Mesenchymal stem cell (in vitro differentiated cells and primary cell): Measurements from ENCODE around the gene HTT-AS.

Experiments used
- DNase-seq: peaks from one replicate; pipeline ENCODE4 v3.0.0-alpha.2; 2013
- H2AFZ ChIP-seq: one replicate; pipeline ENCODE4 v1.6.1; 2013; ENCODE audit warnings: low read depth, mild to moderate bottlenecking, control low read depth, inconsistent platforms, low read length, moderate library complexity
- H2AK5ac ChIP-seq: 2 replicates; pipeline ENCODE4 v1.6.1; 2013; ENCODE audit warnings: low read length, moderate library complexity, mild to moderate bottlenecking, inconsistent platforms; ENCODE audit not compliant: severe bottlenecking
- H2BK120ac ChIP-seq: one replicate; pipeline ENCODE4 v1.6.1; 2013; ENCODE audit warnings: low read depth, mild to moderate bottlenecking, inconsistent platforms, low read length, moderate library complexity
- H2BK12ac ChIP-seq, 2 experiments: one replicate each; pipeline ENCODE4 v1.6.1; 2013; ENCODE audit warnings: inconsistent platforms in 2 of 2, low read length in 2 of 2, mild to moderate bottlenecking in 2 of 2, moderate library complexity in 2 of 2, control low read depth in 1 of 2
- H2BK15ac ChIP-seq: one replicate; pipeline ENCODE4 v1.6.1; 2013; ENCODE audit warnings: mild to moderate bottlenecking, low read depth, inconsistent platforms; ENCODE audit not compliant: poor library complexity, severe bottlenecking
- H2BK5ac ChIP-seq: 2 replicates; pipeline ENCODE4 v1.6.1; 2013; ENCODE audit warnings: low read depth, mild to moderate bottlenecking, low read length, control low read depth, inconsistent platforms; ENCODE audit not compliant: poor library complexity, severe bottlenecking
- H3K14ac ChIP-seq, 2 experiments: one replicate each; pipeline ENCODE4 v1.6.1; 2013; ENCODE audit warnings: inconsistent platforms in 2 of 2, low read length in 2 of 2, control low read depth in 1 of 2, mild to moderate bottlenecking in 1 of 2, moderate library complexity in 1 of 2
- H3K18ac ChIP-seq, 2 experiments: one replicate each; pipeline ENCODE4 v1.6.1; 2013; ENCODE audit warnings: inconsistent platforms in 2 of 2, low read length in 2 of 2, control low read depth in 1 of 2, low read depth in 1 of 2, mild to moderate bottlenecking in 1 of 2
- H3K23ac ChIP-seq, 2 experiments: one replicate each; pipeline ENCODE4 v1.6.1; 2013; ENCODE audit warnings: inconsistent platforms in 2 of 2, low read length in 2 of 2, mild to moderate bottlenecking in 2 of 2, moderate library complexity in 2 of 2, control low read depth in 1 of 2
- H3K27ac ChIP-seq: 2 replicates; pipeline ENCODE4 v1.5.1; 2013; ENCODE audit warnings: mild to moderate bottlenecking, moderate library complexity, low read length, control low read depth, inconsistent platforms; ENCODE audit not compliant: poor library complexity, severe bottlenecking
- H3K27me3 ChIP-seq, 2 experiments: 2 replicates each; pipeline versions ENCODE4 v1.6.1 to v1.7.0; 2013; ENCODE audit warnings: low read length in 2 of 2, mild to moderate bottlenecking in 2 of 2, moderate library complexity in 2 of 2, control low read depth in 1 of 2, inconsistent platforms in 1 of 2; ENCODE audit not compliant: control insufficient read depth in 1 of 2, insufficient read depth in 1 of 2
- H3K36me3 ChIP-seq, 2 experiments: 2 replicates each; pipeline versions ENCODE4 v1.6.1 to v1.7.0; 2013; ENCODE audit warnings: low read length in 2 of 2, control low read depth in 1 of 2, inconsistent platforms in 1 of 2, low read depth in 1 of 2, mild to moderate bottlenecking in 1 of 2; ENCODE audit not compliant: insufficient read depth in 2 of 2, control insufficient read depth in 1 of 2
- H3K4ac ChIP-seq, 2 experiments: one replicate each; pipeline ENCODE4 v1.6.1; 2013; ENCODE audit warnings: inconsistent platforms in 2 of 2, low read length in 2 of 2, mild to moderate bottlenecking in 2 of 2, moderate library complexity in 2 of 2, control low read depth in 1 of 2, low read depth in 1 of 2
- H3K4me1 ChIP-seq: 2 replicates; pipeline ENCODE4 v1.6.1; 2013; ENCODE audit warnings: low read depth, low read length, control low read depth; ENCODE audit not compliant: control insufficient read depth, insufficient read depth
- H3K4me2 ChIP-seq: 2 replicates; pipeline ENCODE4 v1.6.1; 2013; ENCODE audit warnings: low read length, mild to moderate bottlenecking, inconsistent platforms; ENCODE audit not compliant: poor library complexity, severe bottlenecking
- H3K4me3 ChIP-seq, 2 experiments: 2 replicates each; pipeline versions ENCODE4 v1.5.1 to v1.7.0; 2013; ENCODE audit warnings: low read length in 2 of 2, mild to moderate bottlenecking in 2 of 2, control low read depth in 1 of 2, low read depth in 1 of 2; ENCODE audit not compliant: insufficient read depth in 1 of 2
- H3K79me1 ChIP-seq: replicated peaks from 2 replicates; pipeline ENCODE4 v1.6.1; 2013; ENCODE audit warnings: mild to moderate bottlenecking, control low read depth, low read length, inconsistent platforms; ENCODE audit not compliant: poor library complexity, severe bottlenecking
- H3K9ac ChIP-seq: 2 replicates; pipeline ENCODE4 v1.7.0; 2013; ENCODE audit warnings: mild to moderate bottlenecking, low read length, moderate library complexity
- H3K9me3 ChIP-seq: 2 replicates; pipeline ENCODE4 v1.7.0; 2013; ENCODE audit warnings: mild to moderate bottlenecking, low read length; ENCODE audit not compliant: control insufficient read depth
- H4K8ac ChIP-seq: one replicate; pipeline ENCODE4 v1.6.1; 2013; ENCODE audit warnings: inconsistent platforms, mild to moderate bottlenecking, low read length, moderate library complexity
- H4K91ac ChIP-seq: one replicate; pipeline ENCODE4 v1.6.1; 2013; ENCODE audit warnings: mild to moderate bottlenecking, low read length, inconsistent platforms
- WGBS: methylation state at CpG from one replicate; pipeline ENCODE4 v1.1.7; 2013; ENCODE audit warnings: mixed read lengths; 5-methylcytosine and 5-hydroxymethylcytosine counted together

The HTT-AS gene

GRCh38 chr4:3021627-3022026, 52.7 kb downstream of the HTT-AS start:
- H3K36me3 ChIP-seq, result peaks cover 0 to 7% of the 10 kb centered on the region in 2 experiments
- 90% methylated on average over 8 of the region's 8 CpGs for WGBS
- no peak overlapping the region for H2AK5ac ChIP-seq
- H3K14ac ChIP-seq, result no peak overlapping the region
- no peak overlapping the region for H3K23ac ChIP-seq
- no peak overlapping the region for H4K8ac ChIP-seq
- peaks cover 2% of the 10 kb centered on the region for H3K4me1 ChIP-seq
- no peak overlapping the region for H2BK120ac ChIP-seq
- H3K9me3 ChIP-seq, result peaks cover 9% of the 10 kb centered on the region
- no peak overlapping the region for H3K4me2 ChIP-seq
- H3K9ac ChIP-seq, result no peak overlapping the region
- H3K4me3 ChIP-seq, result no peak overlapping the region
- H3K27me3 ChIP-seq, result peaks cover 0 to 20% of the 10 kb centered on the region in 2 experiments
- H3K27ac ChIP-seq, result no peak overlapping the region
- no peak overlapping the region for H2AFZ ChIP-seq
- H3K4ac ChIP-seq, result no peak overlapping the region
- no peak overlapping the region for H4K91ac ChIP-seq
- no peaks in the 10 kb centered on the region for H3K79me1 ChIP-seq
- H2BK15ac ChIP-seq, result no peak overlapping the region
- H2BK5ac ChIP-seq, result no peak overlapping the region
- H3K18ac ChIP-seq, result no peak overlapping the region
- no peak overlapping the region for H2BK12ac ChIP-seq
- DNase-seq, result no peak

- H2BK5ac ChIP-seq, result no peak overlapping the region
- DNase-seq, result no peak
Observed at GRCh38 chr4:3021127-3021526, 53.2 kb downstream of the HTT-AS start.

GRCh38 chr4:3019145-3019846, 55.0 kb downstream of the HTT-AS start:
- WGBS, result 92% methylated on average over 12 of the region's 13 CpGs
- Histone ChIP-seq H3K4ac (no peak overlapping the region), H4K91ac (no peak overlapping the region), H3K18ac (no peak overlapping the region), H2BK120ac (no peak overlapping the region), H3K9me3 (peaks cover 9% of the 10 kb centered on the region), H3K79me1 (no peaks in the 10 kb centered on the region), H2BK5ac (no peak overlapping the region), H3K9ac (no peak overlapping the region), H3K4me3 (no peak overlapping the region), H2AFZ (no peak overlapping the region), H4K8ac (no peak overlapping the region), H2BK15ac (no peak overlapping the region), H3K14ac (no peak overlapping the region), H2BK12ac (no peak overlapping the region), H3K4me1 (peaks cover 2% of the 10 kb centered on the region), H3K27ac (no peak overlapping the region), H3K23ac (no peak overlapping the region), H3K27me3 (peaks cover 0 to 20% of the 10 kb centered on the region in 2 experiments), H2AK5ac (no peak overlapping the region), H3K4me2 (no peak overlapping the region), H3K36me3 (peaks cover 0 to 7% of the 10 kb centered on the region in 2 experiments)
- DNase-seq, result no peak

More at GRCh38 chr4:3021127-3021526, 53.2 kb downstream of the HTT-AS start:
- Histone ChIP-seq H4K91ac (no peak overlapping the region), H3K4ac (no peak overlapping the region), H2AK5ac (no peak overlapping the region), H3K27ac (no peak overlapping the region), H3K36me3 (peaks cover 0 to 7% of the 10 kb centered on the region in 2 experiments), H3K9ac (no peak overlapping the region), H2BK120ac (no peak overlapping the region), H3K14ac (no peak overlapping the region), H3K4me2 (no peak overlapping the region), H3K4me3 (no peak overlapping the region), H4K8ac (no peak overlapping the region), H3K4me1 (peaks cover 2% of the 10 kb centered on the region), H2AFZ (no peak overlapping the region), H3K23ac (peak overlapping the region in 1 of 2 experiments; percentile 53), H2BK12ac (no peak overlapping the region), H3K27me3 (peaks cover 0 to 20% of the 10 kb centered on the region in 2 experiments), H3K9me3 (peaks cover 9% of the 10 kb centered on the region), H3K79me1 (no peaks in the 10 kb centered on the region), H3K18ac (no peak overlapping the region), H2BK15ac (no peak overlapping the region)
- WGBS, result 64% methylated on average over 6 of the region's 6 CpGs

GRCh38 chr4:3017504-3017903, 56.8 kb downstream of the HTT-AS start:
- no peak overlapping the region for H3K4ac ChIP-seq
- DNase-seq, result no peak
- no peak overlapping the region for H4K8ac ChIP-seq

More at GRCh38 chr4:3017504-3017903, 56.8 kb downstream of the HTT-AS start:
- H3K9me3 ChIP-seq, result no peaks in the 10 kb centered on the region
- H2AK5ac ChIP-seq, result no peak overlapping the region
- H3K4me2 ChIP-seq, result no peak overlapping the region
- peaks cover 0 to 12% of the 10 kb centered on the region in 2 experiments for H3K27me3 ChIP-seq
- peaks cover 0 to 7% of the 10 kb centered on the region in 2 experiments for H3K36me3 ChIP-seq
- no peak overlapping the region for H3K14ac ChIP-seq
- no peak overlapping the region for H3K23ac ChIP-seq
- H2BK12ac ChIP-seq, result no peak overlapping the region
- H2BK15ac ChIP-seq, result no peak overlapping the region
- H3K79me1 ChIP-seq, result no peaks in the 10 kb centered on the region
- H3K4me3 ChIP-seq, result no peak overlapping the region
- no peak overlapping the region for H3K18ac ChIP-seq
- H3K9ac ChIP-seq, result no peak overlapping the region
- H2BK120ac ChIP-seq, result no peak overlapping the region
- H3K4me1 ChIP-seq, result peaks cover 2% of the 10 kb centered on the region
- H4K91ac ChIP-seq, result no peak overlapping the region
- 65% methylated on average over 3 of the region's 4 CpGs for WGBS
- no peak overlapping the region for H2AFZ ChIP-seq
- no peak overlapping the region for H2BK5ac ChIP-seq
- H3K27ac ChIP-seq, result no peak overlapping the region
